ENCODE measurements around the gene CHAC1. TPM values are rescaled to one million over a fixed set of nuclear protein-coding genes. Genes with fewer than 3 reads are reported as not detected.

Gene CHAC1
- total RNA-seq, 2 donors from 2014 or later, result 4.0 to 20.9 TPM

- TF ChIP-seq CTCF (IDR thresholded peaks at IDR 0.05), result no peak
- Histone ChIP-seq H3K4me1 (peaks cover 6% of the 10 kb centered on the region), H3K4me3 (no peak overlapping the region), H3K9ac (ENCODE audit: low read depth in 2 of 2, low read length in 2 of 2) (no peak overlapping the region), H3K9me3 (no peaks in the 10 kb centered on the region), H3K27me3 (no peaks in the 10 kb centered on the region), H3K27ac (no peak overlapping the region), H3K36me3 (no peaks in the 10 kb centered on the region)
- no peak for DNase-seq
- intact Hi-C loops (cut with DNase I), result no loop called here
Measured at GRCh38 chr15:40963201-40963600, 9.9 kb downstream of the CHAC1 start.

- DNase-seq, result no peak
- no peak for TF ChIP-seq CTCF (IDR thresholded peaks at IDR 0.05)
Measured at GRCh38 chr15:40964006-40964405, 10.7 kb downstream of the CHAC1 start.

GRCh38 chr15:40964634-40965033, 11.4 kb downstream of the CHAC1 start:
- TF ChIP-seq CTCF (IDR thresholded peaks at IDR 0.05), result no peak

More at GRCh38 chr15:40964006-40964405, 10.7 kb downstream of the CHAC1 start:
- intact Hi-C loops (cut with DNase I), result no loop called here
- H3K36me3 ChIP-seq, result no peaks in the 10 kb centered on the region
- no peak overlapping the region for H3K4me3 ChIP-seq
- no peaks in the 10 kb centered on the region for H3K27me3 ChIP-seq
- H3K4me1 ChIP-seq, result peaks cover 6% of the 10 kb centered on the region
- no peak overlapping the region for H3K9ac ChIP-seq (ENCODE audit: low read depth in 2 of 2, low read length in 2 of 2)
- H3K27ac ChIP-seq, result no peak overlapping the region
- H3K9me3 ChIP-seq, result no peaks in the 10 kb centered on the region

GRCh38 chr15:40968290-40969085, 15.2 kb downstream of the CHAC1 start:
- no peak for TF ChIP-seq CTCF (IDR thresholded peaks at IDR 0.05)
- Histone ChIP-seq H3K9ac (ENCODE audit: low read depth in 2 of 2, low read length in 2 of 2) (no peak overlapping the region), H3K9me3 (no peaks in the 10 kb centered on the region), H3K27me3 (no peaks in the 10 kb centered on the region), H3K36me3 (no peaks in the 10 kb centered on the region), H3K4me1 (no peaks in the 10 kb centered on the region), H3K27ac (no peak overlapping the region), H3K4me3 (no peak overlapping the region)
- intact Hi-C loops (cut with DNase I), result no loop called here
- no peak for DNase-seq

More at GRCh38 chr15:40964634-40965033, 11.4 kb downstream of the CHAC1 start:
- H3K4me3 ChIP-seq, result no peak overlapping the region
- H3K27me3 ChIP-seq, result no peaks in the 10 kb centered on the region
- H3K9me3 ChIP-seq, result no peaks in the 10 kb centered on the region
- no peak overlapping the region for H3K9ac ChIP-seq (ENCODE audit: low read depth in 2 of 2, low read length in 2 of 2)
- H3K27ac ChIP-seq, result no peak overlapping the region
- no peaks in the 10 kb centered on the region for H3K36me3 ChIP-seq
- DNase-seq, result no peak
- intact Hi-C loops (cut with DNase I), result no loop called here
- H3K4me1 ChIP-seq, result peaks cover 6% of the 10 kb centered on the region

DNA sequence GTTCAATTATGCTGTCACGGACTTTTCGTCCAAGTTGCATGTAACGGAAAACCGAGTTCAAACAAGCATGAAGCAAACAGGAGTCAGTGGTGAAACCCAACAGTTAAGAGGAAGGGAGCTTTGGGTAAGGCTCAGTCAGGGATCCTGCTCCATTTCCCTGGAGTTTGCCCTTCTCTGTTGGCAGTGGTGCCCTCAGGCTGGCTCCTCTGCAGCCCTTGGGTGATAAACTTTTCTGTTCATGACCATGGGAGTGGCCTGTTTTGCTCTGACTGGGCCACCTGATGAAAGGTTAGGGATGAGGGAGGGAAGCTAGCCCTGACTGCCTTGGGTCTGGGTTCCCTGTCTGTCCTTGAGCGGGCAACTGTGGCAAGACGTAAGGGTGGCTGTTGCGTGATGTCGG, 16.1 kb downstream of the CHAC1 start:
- no peak for DNase-seq
- intact Hi-C loops (cut with DNase I), result no loop called here

More for the DNA sequence above, 16.1 kb downstream of the CHAC1 start:
- Histone ChIP-seq H3K9me3 (no peaks in the 10 kb centered on the region), H3K9ac (ENCODE audit: low read depth in 2 of 2, low read length in 2 of 2) (no peak overlapping the region), H3K4me1 (no peaks in the 10 kb centered on the region), H3K27ac (no peak overlapping the region), H3K36me3 (no peaks in the 10 kb centered on the region), H3K4me3 (no peak overlapping the region), H3K27me3 (no peaks in the 10 kb centered on the region)
- TF ChIP-seq CTCF (IDR thresholded peaks at IDR 0.05), result no peak
